GM20000 (cell line): ENCODE results near the gene UCHL1.
"Not testable (repeated sequence)": the region's sequence is repeated elsewhere in the genome, so short reads cannot be mapped to it uniquely, and the experiment has no call there.

Experiments used
- DNase-seq: peaks from one replicate; pipeline ENCODE4 v3.0.0; 2012; ENCODE audit warnings: low spot score
- CTCF ChIP-seq: IDR thresholded peaks from 2 replicates; pipeline ENCODE4 v1.5.1; 2012; ENCODE audit warnings: mild to moderate bottlenecking, control low read depth; ENCODE audit errors: extremely low read depth, missing control alignments

The UCHL1 gene

GRCh38 chr4:41260116-41260733, 3.5 kb downstream of the UCHL1 start:
- TF ChIP-seq CTCF = no peak
- no peak for DNase-seq

GRCh38 chr4:41262198-41262597, 5.5 kb downstream of the UCHL1 start:
- TF ChIP-seq CTCF = no peak
- DNase-seq = no peak

- TF ChIP-seq CTCF = no peak
- no peak for DNase-seq
Measured at GRCh38 chr4:41264212-41264611, 7.5 kb downstream of the UCHL1 start.

- DNase-seq = no peak
- no peak for TF ChIP-seq CTCF
Measured at GRCh38 chr4:41267997-41268396, 11.3 kb downstream of the UCHL1 start.

- no peak for TF ChIP-seq CTCF
Measured at GRCh38 chr4:41268721-41269517, 12.2 kb downstream of the UCHL1 start.

GRCh38 chr4:41269682-41270081, 13.0 kb downstream of the UCHL1 start:
- no peak for DNase-seq
- TF ChIP-seq CTCF = no peak

More at GRCh38 chr4:41268721-41269517, 12.2 kb downstream of the UCHL1 start:
- no peak for DNase-seq

GRCh38 chr4:41275931-41276330, 19.2 kb downstream of the UCHL1 start:
- DNase-seq = not testable (repeated sequence)
